Vagina (tissue), 2 donors: Measurements from ENCODE around the gene TBC1D25.

ENCODE experiments used
- POLR2A ChIP-seq, 2 donors: fragments of 450-650 bp; IDR thresholded peaks; one replicate each; pipeline ENCODE4 v1.6.1; 2017; ENCODE audit warnings: antibody characterized with exemption in 2 of 2, mild to moderate bottlenecking in 2 of 2, moderate library complexity in 2 of 2
- POLR2AphosphoS5 ChIP-seq, 2 donors: sonication (generic); formaldehyde crosslinking; IDR thresholded peaks; one replicate each; pipeline ENCODE4 v1.9.0; 2017; ENCODE audit warnings: antibody characterized with exemption in 2 of 2, mild to moderate bottlenecking in 2 of 2, low read depth in 1 of 2; ENCODE audit not compliant: insufficient read depth in 1 of 2
- TF ChIP-seq, protein P1 (sequence below), 3 experiments: fragments of 450-650 bp in 2 of 3; fragments of 200-600 bp in 1 of 3; sonication (generic) in 1 of 3; IDR thresholded peaks; one replicate each; pipeline ENCODE4 v1.5.1; 2017 to 2019; ENCODE audit warnings: antibody characterized with exemption in 3 of 3, mild to moderate bottlenecking in 2 of 3, moderate library complexity in 2 of 3

DNA sequence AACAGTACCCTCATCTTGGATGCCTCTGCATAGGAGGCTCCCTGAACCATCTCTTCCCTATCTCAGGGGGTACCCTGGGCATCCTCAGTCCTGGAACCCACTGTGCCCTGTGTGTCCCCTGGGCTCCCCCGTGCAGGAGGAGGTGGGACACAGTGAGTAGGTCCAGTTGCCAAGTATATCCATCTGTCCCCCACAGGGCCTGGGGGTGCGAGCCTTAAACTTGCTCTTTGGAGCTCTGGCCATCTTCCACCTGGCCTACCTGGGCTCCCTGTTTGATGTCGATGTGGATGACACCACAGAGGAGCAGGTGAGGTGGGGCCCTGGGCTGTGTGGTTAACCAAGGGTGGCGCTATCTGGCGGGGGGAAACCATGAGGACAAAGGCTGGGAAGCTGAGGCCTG, 22.5 kb upstream of the TBC1D25 start:
- TF ChIP-seq POLR2A (IDR thresholded peaks at IDR 0.05), result no peak
- TF ChIP-seq, protein P1, sequence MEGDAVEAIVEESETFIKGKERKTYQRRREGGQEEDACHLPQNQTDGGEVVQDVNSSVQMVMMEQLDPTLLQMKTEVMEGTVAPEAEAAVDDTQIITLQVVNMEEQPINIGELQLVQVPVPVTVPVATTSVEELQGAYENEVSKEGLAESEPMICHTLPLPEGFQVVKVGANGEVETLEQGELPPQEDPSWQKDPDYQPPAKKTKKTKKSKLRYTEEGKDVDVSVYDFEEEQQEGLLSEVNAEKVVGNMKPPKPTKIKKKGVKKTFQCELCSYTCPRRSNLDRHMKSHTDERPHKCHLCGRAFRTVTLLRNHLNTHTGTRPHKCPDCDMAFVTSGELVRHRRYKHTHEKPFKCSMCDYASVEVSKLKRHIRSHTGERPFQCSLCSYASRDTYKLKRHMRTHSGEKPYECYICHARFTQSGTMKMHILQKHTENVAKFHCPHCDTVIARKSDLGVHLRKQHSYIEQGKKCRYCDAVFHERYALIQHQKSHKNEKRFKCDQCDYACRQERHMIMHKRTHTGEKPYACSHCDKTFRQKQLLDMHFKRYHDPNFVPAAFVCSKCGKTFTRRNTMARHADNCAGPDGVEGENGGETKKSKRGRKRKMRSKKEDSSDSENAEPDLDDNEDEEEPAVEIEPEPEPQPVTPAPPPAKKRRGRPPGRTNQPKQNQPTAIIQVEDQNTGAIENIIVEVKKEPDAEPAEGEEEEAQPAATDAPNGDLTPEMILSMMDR (IDR thresholded peaks at IDR 0.05), result no peak
- no peak for TF ChIP-seq POLR2AphosphoS5 (IDR thresholded peaks at IDR 0.05; ENCODE audit: insufficient read depth in 1 of 2, low read depth in 1 of 2)
